Large intestine (tissue), 3 donors: ENCODE data around the gene ROCK2. TPM values are rescaled to one million over a fixed set of nuclear protein-coding genes. Genes with fewer than 3 reads are reported as not detected.
"Not testable (repeated sequence)": the region's sequence is repeated elsewhere in the genome, so short reads cannot be mapped to it uniquely, and the experiment has no call there.

Experiments
- DNase-seq, 2 donors: peaks; one replicate each; pipeline versions ENCODE4 v3.0.0 to v3.0.0-alpha.2; 2013
- H3K27ac ChIP-seq: one replicate; pipeline ENCODE4 v1.5.1; 2013; ENCODE audit warnings: low read length
- H3K27me3 ChIP-seq: 2 replicates; pipeline ENCODE4 v1.6.1; 2013; ENCODE audit warnings: low read length; ENCODE audit not compliant: control insufficient read depth, insufficient read depth
- H3K36me3 ChIP-seq: 2 replicates; pipeline ENCODE4 v1.6.1; 2013; ENCODE audit warnings: low read length; ENCODE audit not compliant: control insufficient read depth, insufficient read depth
- H3K4me1 ChIP-seq: one replicate; pipeline ENCODE4 v1.6.1; 2013; ENCODE audit warnings: low read length; ENCODE audit not compliant: control insufficient read depth, insufficient read depth
- H3K4me3 ChIP-seq: one replicate; pipeline ENCODE4 v1.5.1; 2013; ENCODE audit warnings: low read length
- H3K9me3 ChIP-seq: one replicate; pipeline ENCODE4 v1.6.1; 2013; ENCODE audit warnings: mild to moderate bottlenecking, low read depth, low read length, moderate library complexity; ENCODE audit not compliant: control insufficient read depth
- WGBS: methylation state at CpG from one replicate; pipeline ENCODE4 v1.1.5; 2013; ENCODE audit warnings: low lambda C conversion rate; ENCODE audit not compliant: insufficient coverage; 5-methylcytosine and 5-hydroxymethylcytosine counted together
- polyA plus RNA-seq: library from polyadenylated mRNA; unstranded; fragments of 120-200 nt; gene quantifications from one replicate; pipeline ENCODE4 v1.2.1, GENCODE V29; 2013

Gene ROCK2
- polyA plus RNA-seq, 1 donor: 42.5 TPM

DNA sequence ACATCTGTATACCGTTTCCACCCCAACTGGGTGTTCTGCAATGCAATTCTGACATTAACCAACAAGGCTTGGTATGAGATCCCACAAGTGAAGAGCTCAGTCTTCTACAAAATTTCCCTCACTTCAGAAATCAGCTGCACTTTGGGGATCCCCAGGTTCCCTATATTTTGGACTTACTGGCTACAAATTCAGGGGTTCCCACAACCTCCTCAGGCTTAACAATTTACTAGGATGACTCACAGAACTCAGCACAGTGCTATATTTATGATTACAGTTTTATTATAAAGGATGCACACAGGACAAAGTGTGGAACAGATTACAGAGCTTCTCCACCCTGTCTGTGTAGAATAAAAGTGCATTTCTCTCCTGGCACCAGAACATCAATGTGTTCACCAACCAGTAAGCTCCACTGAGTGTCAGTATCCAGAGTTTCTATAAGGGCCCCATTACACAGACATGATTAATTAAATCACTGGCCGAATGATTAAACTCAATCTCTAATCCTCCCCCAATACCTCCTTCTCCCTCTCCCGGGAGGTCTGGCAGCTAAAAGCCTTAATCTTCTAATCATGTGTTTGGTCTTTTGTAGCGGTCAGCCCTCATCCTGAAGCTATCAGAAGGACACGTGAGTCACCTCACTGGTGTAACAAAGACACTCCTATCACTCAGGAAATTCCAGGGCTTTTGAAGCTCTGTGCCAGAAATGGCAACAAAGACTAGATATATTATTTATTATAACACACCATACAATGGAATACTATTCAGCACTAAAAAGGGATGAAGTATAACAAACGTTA is 104.6 kb downstream of the ROCK2 start:
- no peak for DNase-seq
- Histone ChIP-seq H3K9me3 (no peaks in the 10 kb centered on the region), H3K4me1 (no peaks in the 10 kb centered on the region), H3K27me3 (no peaks in the 10 kb centered on the region), H3K36me3 (peaks cover 24% of the 10 kb centered on the region), H3K27ac (no peak overlapping the region), H3K4me3 (no peak overlapping the region)
- WGBS: 83% methylated on average over 1 of the region's 6 CpGs

DNA sequence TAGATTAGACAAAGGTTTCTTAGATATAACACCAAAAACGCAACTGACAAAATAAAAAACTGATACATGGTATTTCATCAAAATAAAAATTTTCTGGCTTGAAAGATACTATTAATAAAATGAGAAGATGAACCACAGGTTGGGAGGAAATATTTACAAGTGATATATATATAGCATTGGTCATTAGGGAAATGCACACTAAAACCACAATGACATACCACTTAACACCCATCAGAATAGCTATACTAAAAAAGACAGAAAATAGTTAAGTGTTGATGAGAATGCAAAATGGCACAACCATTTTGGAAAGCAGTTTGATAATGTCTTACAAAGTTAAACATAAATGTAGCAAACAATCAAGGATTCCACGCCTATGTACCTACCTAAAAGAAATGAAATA is 105.3 kb downstream of the ROCK2 start:
- no peak overlapping the region for H3K4me3 ChIP-seq
- no peaks in the 10 kb centered on the region for H3K4me1 ChIP-seq
- no peak for DNase-seq
- no peaks in the 10 kb centered on the region for H3K9me3 ChIP-seq
- no peak overlapping the region for H3K27ac ChIP-seq
- peaks cover 22% of the 10 kb centered on the region for H3K36me3 ChIP-seq
- 100% methylated on average over 1 of the region's 2 CpGs for WGBS
- no peaks in the 10 kb centered on the region for H3K27me3 ChIP-seq

DNA sequence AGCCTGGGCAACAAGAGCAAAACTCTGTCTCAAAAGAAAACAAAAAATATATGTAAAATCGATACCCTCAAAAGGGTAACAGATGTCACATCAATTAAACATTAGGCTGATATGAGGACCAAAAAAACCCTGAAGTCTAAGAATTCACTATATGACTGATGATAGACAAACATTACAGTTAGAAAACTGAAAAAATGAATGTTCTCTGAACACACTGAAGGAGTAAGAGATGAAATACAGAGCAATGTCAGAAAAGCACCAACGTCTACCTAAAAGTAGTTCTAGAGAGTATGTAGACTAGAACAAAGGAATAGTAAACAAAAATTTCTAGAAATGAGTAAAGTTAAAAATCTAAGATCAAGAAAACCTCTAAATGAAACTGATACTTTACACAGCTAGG is 107.3 kb downstream of the ROCK2 start:
- Histone ChIP-seq H3K27ac (no peak overlapping the region), H3K27me3 (no peaks in the 10 kb centered on the region), H3K9me3 (no peaks in the 10 kb centered on the region), H3K4me1 (no peaks in the 10 kb centered on the region), H3K36me3 (peaks cover 17% of the 10 kb centered on the region), H3K4me3 (no peak overlapping the region)
- 100% methylated on average over 2 of the region's 2 CpGs for WGBS
- no peak for DNase-seq

DNA sequence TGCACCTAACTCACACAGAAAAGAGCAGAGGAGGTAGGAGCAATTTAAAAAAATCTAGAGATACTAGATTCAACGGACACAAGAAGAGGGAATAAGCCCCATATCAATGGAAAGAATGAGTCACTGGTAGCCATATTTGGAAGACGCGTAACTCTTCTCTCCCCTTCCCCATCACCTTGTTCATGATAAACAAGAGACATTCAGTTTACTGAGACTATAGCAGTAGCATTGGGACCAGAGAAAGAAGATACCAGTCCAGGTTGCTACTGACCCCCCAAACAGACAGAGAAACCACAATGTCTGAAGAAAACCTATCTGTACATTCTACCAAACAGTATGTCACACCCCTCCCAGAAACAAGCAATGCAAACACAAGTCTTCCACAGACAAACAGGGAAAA is 108.1 kb downstream of the ROCK2 start:
- DNase-seq: no peak
- Histone ChIP-seq H3K4me3 (no peak overlapping the region), H3K9me3 (no peaks in the 10 kb centered on the region), H3K36me3 (peaks cover 22% of the 10 kb centered on the region), H3K27me3 (no peaks in the 10 kb centered on the region), H3K4me1 (no peaks in the 10 kb centered on the region), H3K27ac (no peak overlapping the region)
- 50% methylated on average over 1 of the region's 3 CpGs for WGBS

DNA sequence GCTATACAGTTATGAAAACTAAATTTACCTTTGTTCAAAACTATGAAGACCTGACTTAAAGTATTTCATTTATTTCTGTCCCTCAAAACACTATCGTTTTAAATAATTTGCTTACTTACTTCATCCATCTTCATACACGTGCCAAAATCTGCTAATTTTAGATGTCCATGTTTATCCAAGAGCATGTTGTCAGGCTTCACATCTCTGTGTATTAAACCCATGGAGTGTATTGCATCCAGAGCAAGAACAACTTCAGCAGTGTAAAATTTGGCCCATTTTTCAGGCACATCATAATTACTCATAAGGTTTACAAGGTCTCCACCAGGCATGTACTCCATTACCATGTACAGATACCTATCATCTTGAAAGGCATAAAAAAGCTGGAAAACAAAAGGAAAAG is 108.9 kb downstream of the ROCK2 start:
- WGBS: 83% methylated on average over 1 of the region's 2 CpGs
- H3K9me3 ChIP-seq: no peaks in the 10 kb centered on the region
- H3K27ac ChIP-seq: no peak overlapping the region
- DNase-seq: no peak
- H3K36me3 ChIP-seq: peaks cover 20% of the 10 kb centered on the region
- H3K4me3 ChIP-seq: no peak overlapping the region
- no peaks in the 10 kb centered on the region for H3K27me3 ChIP-seq
- no peaks in the 10 kb centered on the region for H3K4me1 ChIP-seq

DNA sequence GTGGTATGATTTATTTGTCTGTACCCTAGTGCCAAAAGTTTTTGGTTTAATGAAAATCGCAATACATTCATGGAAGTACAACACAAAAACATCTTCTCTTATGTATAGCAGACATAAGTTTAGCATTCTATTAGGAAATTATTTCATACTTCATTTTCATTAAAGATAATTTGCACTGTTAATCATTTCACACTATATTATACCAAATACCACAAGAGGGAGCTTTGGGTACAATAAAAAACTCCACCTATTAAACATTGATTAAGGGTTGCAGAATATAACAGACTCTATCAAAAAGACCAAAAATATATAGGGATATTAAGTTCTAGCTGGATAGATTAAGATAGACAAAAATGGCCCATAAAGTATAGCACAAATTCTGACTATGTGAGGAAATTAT is 110.1 kb downstream of the ROCK2 start:
- no peaks in the 10 kb centered on the region for H3K9me3 ChIP-seq
- WGBS: no CpG with 5 or more reads among the region's 1 CpG
- H3K4me1 ChIP-seq: no peaks in the 10 kb centered on the region
- DNase-seq: no peak
- H3K36me3 ChIP-seq: peaks cover 20% of the 10 kb centered on the region
- H3K4me3 ChIP-seq: no peak overlapping the region
- H3K27ac ChIP-seq: no peak overlapping the region
- no peaks in the 10 kb centered on the region for H3K27me3 ChIP-seq

DNA sequence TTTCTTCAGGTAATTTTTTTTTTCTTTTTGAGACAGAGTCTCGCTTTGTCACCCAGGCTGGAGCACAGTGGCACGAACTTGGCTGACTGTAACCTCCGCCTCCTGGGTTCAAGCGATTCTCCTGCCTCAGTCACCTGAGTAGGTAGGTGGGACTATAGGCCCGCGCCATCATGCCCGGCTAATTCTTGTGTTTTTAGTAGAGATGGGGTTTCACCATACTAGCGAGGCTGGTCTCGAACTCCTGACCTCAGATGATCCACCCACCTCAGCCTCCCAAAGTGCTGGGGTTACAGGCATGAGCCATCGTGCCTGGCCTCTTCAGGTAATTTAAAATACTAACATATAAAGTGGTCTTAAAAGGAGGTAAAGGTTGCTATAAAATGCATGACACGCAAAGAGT is 113.2 kb downstream of the ROCK2 start:
- H3K9me3 ChIP-seq, H3K4me3 ChIP-seq, DNase-seq, H3K27ac ChIP-seq, H3K27me3 ChIP-seq, H3K4me1 ChIP-seq: not testable (repeated sequence)
- peaks cover 20% of the 10 kb centered on the region for H3K36me3 ChIP-seq
- WGBS: no CpG with 5 or more reads among the region's 11 CpGs

DNA sequence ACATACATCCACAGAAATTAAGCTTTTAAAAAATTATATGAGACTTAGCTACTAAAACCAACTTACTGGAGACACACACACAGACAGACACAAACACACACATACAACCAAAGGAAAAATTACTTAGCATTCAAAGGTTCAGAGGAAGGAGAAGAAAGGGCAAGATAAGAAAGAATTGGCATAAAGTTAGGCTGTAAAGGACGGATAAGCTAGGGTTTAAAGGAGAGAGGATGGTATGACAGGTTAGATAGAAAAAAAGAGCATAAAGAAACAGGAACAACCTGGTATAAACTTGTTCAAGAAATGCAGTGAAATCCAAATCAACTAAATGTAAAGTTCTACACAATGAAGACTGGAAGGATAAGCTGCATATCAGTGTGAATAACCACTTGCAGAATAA is 115.7 kb downstream of the ROCK2 start:
- no peak for DNase-seq
- no peak overlapping the region for H3K4me3 ChIP-seq
- no peaks in the 10 kb centered on the region for H3K27me3 ChIP-seq
- no peak overlapping the region for H3K27ac ChIP-seq
- no peaks in the 10 kb centered on the region for H3K4me1 ChIP-seq
- no peaks in the 10 kb centered on the region for H3K9me3 ChIP-seq
- WGBS: 75% methylated on average over 1 of the region's 1 CpG
- peaks cover 16% of the 10 kb centered on the region for H3K36me3 ChIP-seq

DNA sequence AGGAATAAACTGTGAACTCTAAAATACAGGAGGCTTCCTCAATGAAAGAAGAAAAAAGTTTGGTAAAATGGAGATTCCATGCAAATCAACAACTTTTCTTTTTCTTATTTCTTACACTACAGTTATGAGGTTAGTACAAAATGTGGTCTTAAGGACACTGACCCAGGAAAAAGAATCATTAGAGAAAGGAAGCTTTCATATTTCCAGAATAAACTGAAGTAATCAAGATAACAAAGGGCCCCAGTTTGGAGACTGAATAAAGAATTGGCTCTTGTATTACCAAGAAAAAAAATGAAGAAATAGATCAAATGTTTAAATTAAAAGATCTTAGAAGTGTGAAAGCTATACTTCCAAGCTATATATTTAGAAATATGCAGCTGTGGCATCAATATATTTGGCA is 116.8 kb downstream of the ROCK2 start:
- H3K4me3 ChIP-seq: no peak overlapping the region
- DNase-seq: no peak
- no peaks in the 10 kb centered on the region for H3K27me3 ChIP-seq
- no peak overlapping the region for H3K27ac ChIP-seq
- peaks cover 16% of the 10 kb centered on the region for H3K36me3 ChIP-seq
- no peaks in the 10 kb centered on the region for H3K4me1 ChIP-seq
- H3K9me3 ChIP-seq: no peaks in the 10 kb centered on the region

DNA sequence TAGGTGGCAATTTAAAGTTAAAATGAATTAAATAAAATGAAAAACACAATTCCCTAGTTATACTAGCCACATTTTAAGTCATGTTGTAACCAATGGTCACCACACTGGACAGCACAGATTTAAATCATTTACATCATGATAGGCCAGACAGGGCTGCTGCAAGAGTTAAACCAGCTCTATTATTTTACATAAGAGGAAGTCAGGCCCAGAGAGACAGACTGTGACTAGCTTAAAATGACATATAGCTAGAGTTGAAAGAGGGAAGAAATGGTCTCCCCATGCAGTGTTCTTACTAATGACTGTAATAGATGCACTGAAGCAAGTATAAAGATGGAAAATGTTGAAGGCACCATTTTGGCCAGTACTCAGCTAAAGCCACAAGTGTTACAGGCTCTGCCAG is 119.5 kb downstream of the ROCK2 start:
- Histone ChIP-seq H3K4me3 (no peak overlapping the region), H3K27me3 (no peaks in the 10 kb centered on the region), H3K27ac (no peak overlapping the region), H3K36me3 (peaks cover 20% of the 10 kb centered on the region), H3K9me3 (no peaks in the 10 kb centered on the region), H3K4me1 (no peaks in the 10 kb centered on the region)
- DNase-seq: no peak

DNA sequence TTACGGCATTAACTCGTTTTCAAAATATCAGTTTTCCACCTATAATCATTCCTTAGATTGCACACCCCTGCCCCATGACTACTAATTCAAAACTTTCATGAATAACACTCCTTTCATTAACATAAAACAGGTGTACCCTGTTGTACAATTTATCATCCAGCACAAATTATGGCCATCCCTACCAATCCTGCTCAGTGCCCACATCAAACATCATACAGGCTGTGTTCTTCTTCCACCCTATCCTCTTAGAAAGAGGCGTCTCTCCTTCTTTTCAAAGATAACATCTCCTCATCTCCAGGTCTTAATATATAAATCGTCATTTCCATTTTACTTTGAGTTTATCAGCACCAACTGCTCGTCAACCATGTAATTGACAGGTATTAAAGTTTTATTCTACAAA is 121.6 kb downstream of the ROCK2 start:
- DNase-seq: no peak
- WGBS: 94% methylated on average over 5 of the region's 5 CpGs
- Histone ChIP-seq H3K9me3 (no peaks in the 10 kb centered on the region), H3K27ac (no peak overlapping the region), H3K27me3 (no peaks in the 10 kb centered on the region), H3K36me3 (peaks cover 28% of the 10 kb centered on the region), H3K4me1 (no peaks in the 10 kb centered on the region), H3K4me3 (no peak overlapping the region)
